ENCODE results near the gene XKR8.
"Not testable (repeated sequence)": the region's sequence is repeated elsewhere in the genome, so short reads cannot be mapped to it uniquely, and the experiment has no call there.

Gene XKR8

DNA sequence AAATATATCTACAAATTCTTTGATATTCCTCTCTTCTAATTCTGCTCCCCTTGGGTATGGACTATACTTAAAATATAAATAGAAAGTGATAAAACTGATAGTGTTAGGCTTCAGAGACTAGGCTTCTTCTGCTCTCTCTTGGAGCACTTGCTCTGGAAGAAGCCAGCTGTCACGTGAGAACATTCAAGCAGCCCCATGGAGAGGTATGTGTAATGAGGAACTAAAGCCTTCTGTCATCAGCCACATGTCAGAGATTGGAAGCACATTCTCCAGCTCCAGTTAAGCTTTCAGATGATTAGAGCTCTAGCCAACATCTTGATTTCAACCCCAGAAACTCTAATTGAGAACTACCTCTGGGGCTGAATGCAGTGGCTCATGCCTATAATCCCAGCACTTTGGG, 34.3 kb downstream of the XKR8 start:
- DNase-seq = no peak

DNA sequence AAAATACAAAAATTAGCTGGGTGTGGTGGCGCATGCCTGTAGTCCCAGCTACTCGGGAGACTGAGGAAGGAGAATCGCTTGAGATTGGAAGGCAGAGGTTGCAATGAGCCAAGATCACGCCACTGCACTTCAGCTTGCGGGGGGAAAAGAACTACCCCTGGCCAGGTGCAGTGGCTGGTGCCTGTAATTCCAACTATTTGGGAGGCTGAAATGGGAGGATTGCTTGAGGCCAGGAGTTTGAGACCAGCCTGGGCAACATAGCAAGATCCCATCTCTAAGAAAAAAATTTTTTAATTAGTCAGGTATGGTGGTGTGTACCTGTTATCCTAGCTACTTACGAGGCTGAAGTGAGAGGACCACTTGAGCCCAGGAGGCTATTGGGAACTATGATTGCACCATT, 34.8 kb downstream of the XKR8 start:
- not testable (repeated sequence) for DNase-seq

DNA sequence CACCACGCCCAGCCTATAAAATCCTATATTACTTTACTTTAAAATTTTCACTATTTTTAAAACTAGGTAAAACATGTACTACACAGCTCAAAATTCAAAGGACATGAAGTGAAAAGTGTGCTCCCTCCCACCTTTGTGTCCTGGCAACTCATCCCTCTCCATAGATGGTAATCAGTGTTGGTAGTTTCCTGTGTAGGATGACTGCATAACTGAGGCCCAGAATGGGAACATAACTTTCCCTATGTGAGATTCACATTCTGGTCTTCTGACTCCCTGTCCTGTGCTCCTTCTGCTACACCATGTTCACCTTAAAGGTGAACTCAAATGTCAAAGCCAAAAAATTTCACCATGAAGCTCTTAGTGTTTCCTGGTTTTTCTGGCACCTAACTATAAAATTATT, 39.3 kb downstream of the XKR8 start:
- no peak for DNase-seq

DNA sequence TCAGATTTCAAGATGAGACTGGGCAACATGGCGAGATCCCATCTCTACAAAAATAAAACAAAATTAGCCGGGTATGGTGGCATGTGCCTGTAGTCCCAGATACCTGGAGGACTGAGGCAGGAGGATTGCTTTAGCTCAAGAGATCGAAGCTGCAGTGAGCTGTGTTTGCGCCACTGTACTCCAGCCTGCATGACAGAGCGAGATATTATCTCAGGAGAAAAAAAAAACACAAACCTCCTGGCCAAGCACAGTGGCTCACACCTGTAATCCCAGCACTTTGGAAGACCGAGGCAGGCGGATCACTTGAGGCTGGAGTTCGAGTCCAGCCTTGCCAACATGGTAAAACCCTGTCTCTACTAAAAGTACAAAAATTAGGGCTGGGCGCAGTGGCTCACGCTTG, 42.8 kb downstream of the XKR8 start:
- DNase-seq = no peak

DNA sequence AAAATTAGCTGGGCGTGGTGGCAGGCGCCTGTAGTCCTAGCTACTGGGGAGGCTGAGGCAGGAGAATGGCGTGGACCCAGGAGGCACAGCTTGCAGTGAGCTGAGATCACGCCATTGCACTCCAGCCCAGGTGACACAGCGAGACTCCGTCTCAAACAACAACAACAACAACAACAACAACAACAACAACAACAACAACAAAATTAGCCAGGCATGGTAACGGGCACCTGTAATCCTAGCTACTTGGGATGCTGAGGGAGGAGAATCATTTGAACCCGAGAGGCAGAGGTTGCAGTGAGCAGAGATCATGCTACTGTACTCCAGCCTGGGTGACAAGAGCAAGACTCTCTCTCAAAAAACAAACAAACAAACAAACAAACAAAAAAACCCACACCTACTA, 43.3 kb downstream of the XKR8 start:
- DNase-seq = not testable (repeated sequence)

DNA sequence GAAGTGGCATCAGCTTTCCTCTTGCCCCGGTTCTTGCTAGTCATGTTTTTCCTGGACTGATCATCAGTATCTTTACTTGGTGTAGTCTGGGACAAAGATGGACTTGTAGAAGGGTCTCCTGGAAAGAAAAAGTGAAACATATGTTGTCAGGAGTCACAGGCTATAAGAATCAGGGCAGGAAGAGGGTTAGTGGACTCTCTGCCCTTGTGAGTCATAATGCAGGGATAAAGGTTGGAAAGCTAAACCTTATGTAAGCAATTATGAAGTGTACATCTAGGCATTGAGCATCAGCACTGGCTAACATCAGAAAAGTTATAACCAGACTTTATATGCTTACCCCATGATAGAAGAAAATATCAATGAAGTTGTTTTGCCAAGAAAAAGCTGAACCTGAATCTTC, 51.2 kb downstream of the XKR8 start:
- no peak for DNase-seq

Measured in retina (tissue), 1 donor.